GM12878 (cell line): ENCODE measurements around the gene MEX3D.
A peak's percentile ranks its signal among the peaks of the same experiment; 100 is the strongest.

ENCODE experiments used
- BCL3 ChIP-seq: IDR thresholded peaks from 2 replicates; pipeline ENCODE4 v1.6.1; 2011; ENCODE audit warnings: borderline replicate concordance, low read depth, mild to moderate bottlenecking, moderate library complexity, low read length; ENCODE audit not compliant: insufficient read depth, poor library complexity, severe bottlenecking
- CTCF ChIP-seq, 3 experiments: IDR thresholded peaks in 2 of 3; conservative IDR thresholded peaks in 1 of 3; 2 replicates each; pipeline ENCODE4 v1.5.1; 2011; ENCODE audit warnings: low read depth in 3 of 3, low read length in 3 of 3, mild to moderate bottlenecking in 3 of 3, control low read depth in 2 of 3, moderate library complexity in 2 of 3, inconsistent platforms in 1 of 3, mixed read lengths in 1 of 3; ENCODE audit not compliant: control insufficient read depth in 2 of 3, insufficient read depth in 1 of 3; ENCODE audit errors: extremely low read depth in 1 of 3
- E2F4 ChIP-seq: IDR thresholded peaks from 2 replicates; pipeline ENCODE4 v1.6.1; 2012; ENCODE audit warnings: low read depth, low read length, improper control_type of control experiment
- EP300 ChIP-seq, 2 experiments: fragments of 150-350 bp in 1 of 2; IDR thresholded peaks; 2 replicates each; pipeline ENCODE4 v1.6.1; 2011 to 2012; ENCODE audit warnings: low read depth in 2 of 2, low read length in 2 of 2, borderline replicate concordance in 1 of 2, improper control_type of control experiment in 1 of 2, inconsistent platforms in 1 of 2; ENCODE audit not compliant: control insufficient read depth in 1 of 2
- FOS ChIP-seq: IDR thresholded peaks from 3 replicates; pipeline ENCODE4 v1.6.1; 2011; ENCODE audit warnings: borderline replicate concordance; ENCODE audit not compliant: insufficient read length; ENCODE audit errors: extremely low read depth
- POLR2A ChIP-seq: IDR thresholded peaks from 2 replicates; pipeline ENCODE4 v1.6.1; 2011; ENCODE audit warnings: low read depth, mild to moderate bottlenecking, low read length
- RAD21 ChIP-seq: IDR thresholded peaks from 2 replicates; pipeline ENCODE4 v1.6.1; 2011; ENCODE audit warnings: mild to moderate bottlenecking, low read depth, low read length, moderate library complexity; ENCODE audit not compliant: insufficient read depth
- SP1 ChIP-seq: IDR thresholded peaks from one replicate; pipeline ENCODE4 v1.6.1; 2011; ENCODE audit warnings: low read depth, low read length
- ZBTB4 ChIP-seq: fragments of 450-650 bp; formaldehyde crosslinking; IDR thresholded peaks from 2 replicates; pipeline ENCODE4 v1.4.0; 2022; ENCODE audit warnings: mild to moderate bottlenecking, moderate library complexity
- ZZZ3 ChIP-seq: IDR thresholded peaks from 2 replicates; pipeline ENCODE4 v1.6.1; 2011; ENCODE audit warnings: low read depth; ENCODE audit not compliant: control insufficient read depth, insufficient read length

- no peak for TF ChIP-seq ZZZ3
- peak; percentile 51 to 68 (median 59) for TF ChIP-seq CTCF (IDR thresholded peaks at IDR 0.05 in 2 of 3, conservative IDR thresholded peaks at IDR 0.05 in 1 of 3; ENCODE audit: control insufficient read depth in 2 of 3, extremely low read depth in 1 of 3, insufficient read depth in 1 of 3, low read depth in 3 of 3, low read length in 3 of 3)
- TF ChIP-seq POLR2A, result 0 out of 2 replicates have a peak, but pooled peaks have one; percentile 8
- TF ChIP-seq FOS, result no peak
- TF ChIP-seq ZBTB4 (CRISPR knock-in tag), result no peak
- TF ChIP-seq SP1, result no peak
- no peak for TF ChIP-seq BCL3
- TF ChIP-seq RAD21, result peak; percentile 41
- TF ChIP-seq E2F4, result no peak
- no peak for TF ChIP-seq EP300 (IDR thresholded peaks at IDR 0.05; ENCODE audit: borderline replicate concordance in 1 of 2, control insufficient read depth in 1 of 2, low read depth in 2 of 2, low read length in 2 of 2)
Measured at GRCh38 chr19:1590641-1591397, 22.7 kb upstream of the MEX3D start.
